ENCODE data around the gene FBXO33. TPM values are rescaled to one million over a fixed set of nuclear protein-coding genes. Genes with fewer than 3 reads are reported as not detected.
A peak's percentile ranks its signal among the peaks of the same experiment; 100 is the strongest.
"Not testable (repeated sequence)": the region's sequence is repeated elsewhere in the genome, so short reads cannot be mapped to it uniquely, and the experiment has no call there.

The FBXO33 gene
- total RNA-seq, 6 donors from 2014 or later: 10.1 to 23.2 (median 14.3) TPM

GRCh38 chr14:39366460-39367386 is 65.5 kb downstream of the FBXO33 start:
- H3K4me1 ChIP-seq: no peaks in the 10 kb centered on the region
- H3K27me3 ChIP-seq: no peaks in the 10 kb centered on the region
- H3K36me3 ChIP-seq: peaks cover 0 to 20% (median 9%) of the 10 kb centered on the region in 4 donors
- H3K9me3 ChIP-seq: peaks cover 6 to 17% (median 12%) of the 10 kb centered on the region in 4 donors
- no peak overlapping the region for H3K27ac ChIP-seq
- ATAC-seq (ENCODE audit: low FRiP score in 2 of 2) (peak; percentile 8 to 43), DNase-seq (peak in 1 of 2 donors; percentile 24)
- H3K4me3 ChIP-seq: no peak overlapping the region
- 97 to 99% methylated on average over 5 to 9 of the region's 10 CpGs for WGBS, 2 donors
- no peak for TF ChIP-seq CTCF (IDR thresholded peaks at IDR 0.05)
- no peak for TF ChIP-seq POLR2AphosphoS5 (IDR thresholded peaks at IDR 0.05)
- TF ChIP-seq POLR2A (IDR thresholded peaks at IDR 0.05): no peak
- no peak for TF ChIP-seq EP300 (IDR thresholded peaks at IDR 0.05)

GRCh38 chr14:39365354-39365753 is 66.9 kb downstream of the FBXO33 start:
- no peak overlapping the region for H3K27ac ChIP-seq
- WGBS, 2 donors: 92 to 96% methylated on average over 1 of the region's 1 CpG
- DNase-seq: no peak
- peaks cover 6 to 17% (median 12%) of the 10 kb centered on the region in 4 donors for H3K9me3 ChIP-seq
- no peak for ATAC-seq (ENCODE audit: low FRiP score in 2 of 2)
- TF ChIP-seq CTCF (IDR thresholded peaks at IDR 0.05) (no peak), EP300 (IDR thresholded peaks at IDR 0.05) (no peak), POLR2AphosphoS5 (IDR thresholded peaks at IDR 0.05) (no peak), POLR2A (IDR thresholded peaks at IDR 0.05) (no peak)
- no peaks in the 10 kb centered on the region for H3K4me1 ChIP-seq
- H3K36me3 ChIP-seq: peaks cover 0 to 16% (median 7%) of the 10 kb centered on the region in 4 donors
- no peak overlapping the region for H3K4me3 ChIP-seq
- H3K27me3 ChIP-seq: no peaks in the 10 kb centered on the region

GRCh38 chr14:39364509-39364908 is 67.7 kb downstream of the FBXO33 start:
- H3K4me1 ChIP-seq: no peaks in the 10 kb centered on the region
- no peaks in the 10 kb centered on the region for H3K27me3 ChIP-seq
- ATAC-seq (ENCODE audit: low FRiP score in 2 of 2): no peak
- WGBS, 2 donors: 96 to 100% methylated on average over 1 of the region's 1 CpG
- peaks cover 6 to 17% (median 12%) of the 10 kb centered on the region in 4 donors for H3K9me3 ChIP-seq
- H3K27ac ChIP-seq: no peak overlapping the region
- DNase-seq: no peak
- TF ChIP-seq CTCF (IDR thresholded peaks at IDR 0.05): no peak
- no peak for TF ChIP-seq EP300 (IDR thresholded peaks at IDR 0.05)
- no peak for TF ChIP-seq POLR2AphosphoS5 (IDR thresholded peaks at IDR 0.05)
- no peak for TF ChIP-seq POLR2A (IDR thresholded peaks at IDR 0.05)
- peaks cover 0 to 11% (median 5%) of the 10 kb centered on the region in 4 donors for H3K36me3 ChIP-seq
- no peak overlapping the region for H3K4me3 ChIP-seq

GRCh38 chr14:39361556-39361955 is 70.7 kb downstream of the FBXO33 start:
- H3K36me3 ChIP-seq: peaks cover 0 to 12% (median 6%) of the 10 kb centered on the region in 4 donors
- not testable (repeated sequence) for H3K4me1 ChIP-seq; ATAC-seq (ENCODE audit: low FRiP score in 2 of 2); H3K27me3 ChIP-seq; H3K4me3 ChIP-seq; DNase-seq; H3K27ac ChIP-seq
- H3K9me3 ChIP-seq: peaks cover 6 to 17% (median 12%) of the 10 kb centered on the region in 4 donors
- 95 to 96% methylated on average over 5 of the region's 5 CpGs for WGBS, 2 donors

- no peak for DNase-seq
- H3K36me3 ChIP-seq: peaks cover 0 to 12% (median 6%) of the 10 kb centered on the region in 4 donors
- no peaks in the 10 kb centered on the region for H3K4me1 ChIP-seq
- H3K27me3 ChIP-seq: no peaks in the 10 kb centered on the region
- no peak for ATAC-seq (ENCODE audit: low FRiP score in 2 of 2)
- H3K9me3 ChIP-seq: peaks cover 6 to 17% (median 12%) of the 10 kb centered on the region in 4 donors
- H3K27ac ChIP-seq: no peak overlapping the region
- no peak for TF ChIP-seq CTCF (IDR thresholded peaks at IDR 0.05)
- no peak for TF ChIP-seq POLR2AphosphoS5 (IDR thresholded peaks at IDR 0.05)
- TF ChIP-seq POLR2A (IDR thresholded peaks at IDR 0.05): no peak
- TF ChIP-seq EP300 (IDR thresholded peaks at IDR 0.05): no peak
- no peak overlapping the region for H3K4me3 ChIP-seq
These were observed 71.9 kb downstream of the FBXO33 start for GRCh38 chr14:39360316-39360715.

GRCh38 chr14:39359069-39359468 is 73.2 kb downstream of the FBXO33 start:
- not testable (repeated sequence) for H3K9me3 ChIP-seq; H3K4me3 ChIP-seq; H3K4me1 ChIP-seq; DNase-seq; H3K27me3 ChIP-seq; ATAC-seq (ENCODE audit: low FRiP score in 2 of 2); H3K27ac ChIP-seq
- peaks cover 0 to 12% (median 5%) of the 10 kb centered on the region in 4 donors for H3K36me3 ChIP-seq
- 96 to 100% methylated on average over 9 to 10 of the region's 10 CpGs for WGBS, 2 donors
